WTC11 (cell line): Measurements from ENCODE around the gene SERBP1. TPM values are rescaled to one million over a fixed set of nuclear protein-coding genes. Genes with fewer than 3 reads are reported as not detected.

Experiments
- ATAC-seq: fragments of 200-7000 bp; cut with Tn5 transposase; 2 replicates; pipeline ENCODE4 v1.10.0; 2021; ENCODE audit warnings: mild to moderate bottlenecking, moderate library complexity
- CTCF ChIA-PET: fragments of 300-600 bp; sonication (Branson Sonifier 250); formaldehyde crosslinking; loops from one replicate; lab custom pipeline; 2021; ENCODE audit warnings: antibody characterized with exemption; lab: Charles Lee
- POLR2A ChIA-PET: fragments of 350-600 bp; sonication (Branson Sonifier 250); formaldehyde crosslinking; loops from one replicate; lab custom pipeline; 2021; ENCODE audit warnings: antibody characterized with exemption; lab: Charles Lee
- DNase-seq: peaks from one replicate; pipeline ENCODE4 v3.0.0; 2021; ENCODE audit warnings: low spot score
- H3K27ac Mint-ChIP-seq: 2 replicates; pipeline ENCODE4 v1.8.0; 2021; ENCODE audit warnings: mixed read lengths
- H3K27me3 Mint-ChIP-seq: 2 replicates; pipeline ENCODE4 v1.8.0; 2021; ENCODE audit warnings: low read depth, mild to moderate bottlenecking, moderate library complexity, mixed read lengths
- H3K36me3 Mint-ChIP-seq: 2 replicates; pipeline ENCODE4 v1.8.0; 2021; ENCODE audit warnings: mixed read lengths
- H3K4me1 Mint-ChIP-seq: 2 replicates; pipeline ENCODE4 v1.8.0; 2022; ENCODE audit warnings: mixed read lengths
- H3K4me3 Mint-ChIP-seq: 2 replicates; pipeline ENCODE4 v1.8.0; 2021; ENCODE audit warnings: mild to moderate bottlenecking, moderate library complexity, mixed read lengths
- H3K9me3 Mint-ChIP-seq: 2 replicates; pipeline ENCODE4 v1.8.0; 2021; ENCODE audit warnings: mixed read lengths
- EMX1 ChIP-seq: fragments of 250-450 bp; sonication (Bioruptor Pico); IDR thresholded peaks from 2 replicates; pipeline ENCODE4 v1.8.0; 2021; ENCODE audit warnings: mild to moderate bottlenecking
- ESRRA ChIP-seq: sonication (generic); formaldehyde crosslinking; IDR thresholded peaks from 2 replicates; pipeline ENCODE4 v1.8.1; 2022; ENCODE audit warnings: mild to moderate bottlenecking, missing genetic modification reagents, borderline replicate concordance
- FOXJ3 ChIP-seq: sonication (generic); formaldehyde crosslinking; IDR thresholded peaks from 2 replicates; pipeline ENCODE4 v1.9.0; 2021; ENCODE audit warnings: missing genetic modification reagents, mild to moderate bottlenecking, borderline replicate concordance
- NR2C2 ChIP-seq: sonication (generic); formaldehyde crosslinking; IDR thresholded peaks from 2 replicates; pipeline ENCODE4 v1.8.0; 2022; ENCODE audit warnings: mild to moderate bottlenecking, missing genetic modification reagents
- RELA ChIP-seq: sonication (generic); formaldehyde crosslinking; IDR thresholded peaks from 2 replicates; pipeline ENCODE4 v1.8.1; 2022; ENCODE audit warnings: missing genetic modification reagents, mild to moderate bottlenecking, borderline replicate concordance
- SMAD4 ChIP-seq: sonication (generic); formaldehyde crosslinking; IDR thresholded peaks from 2 replicates; pipeline ENCODE4 v1.8.0; 2022; ENCODE audit warnings: mild to moderate bottlenecking, missing genetic modification reagents
- SOX15 ChIP-seq: fragments of 250-450 bp; sonication (Bioruptor Pico); IDR thresholded peaks from 2 replicates; pipeline ENCODE4 v1.9.0; 2021; ENCODE audit warnings: mild to moderate bottlenecking
- ZNF263 ChIP-seq: sonication (generic); formaldehyde crosslinking; IDR thresholded peaks from 2 replicates; pipeline ENCODE4 v1.8.1; 2022; ENCODE audit warnings: low read depth, mild to moderate bottlenecking, moderate library complexity, missing genetic modification reagents
- total RNA-seq: library from RNA; stranded (reverse); gene quantifications from 3 replicates; pipeline ENCODE4 v1.2.3, GENCODE V29; 2021
- TF ChIP-seq, protein P1 (sequence below): sonication (generic); formaldehyde crosslinking; IDR thresholded peaks from 2 replicates; pipeline ENCODE4 v1.8.1; 2022; ENCODE audit warnings: mild to moderate bottlenecking, moderate library complexity, missing genetic modification reagents
- TF ChIP-seq, protein P2 (sequence below): sonication (generic); formaldehyde crosslinking; IDR thresholded peaks from 2 replicates; pipeline ENCODE4 v1.8.1; 2022; ENCODE audit warnings: missing genetic modification reagents, borderline replicate concordance
- TF ChIP-seq, protein P3 (sequence below): fragments of 250-450 bp; sonication (Bioruptor Pico); IDR thresholded peaks from 2 replicates; pipeline ENCODE4 v1.9.0; 2021; ENCODE audit warnings: moderate library complexity, mild to moderate bottlenecking, inconsistent platforms, borderline replicate concordance
- TF ChIP-seq, protein P4 (sequence below): sonication (generic); formaldehyde crosslinking; IDR thresholded peaks from 2 replicates; pipeline ENCODE4 v1.8.0; 2023; ENCODE audit warnings: missing genetic modification reagents, mild to moderate bottlenecking, borderline replicate concordance
- TF ChIP-seq, protein P5 (sequence below): fragments of 200-600 bp; IDR thresholded peaks from 2 replicates; pipeline ENCODE4 v1.8.0; 2022; ENCODE audit warnings: antibody characterized with exemption

SERBP1 gene
- total RNA-seq, 1 experiment from 2014 or later = 543 TPM

DNA sequence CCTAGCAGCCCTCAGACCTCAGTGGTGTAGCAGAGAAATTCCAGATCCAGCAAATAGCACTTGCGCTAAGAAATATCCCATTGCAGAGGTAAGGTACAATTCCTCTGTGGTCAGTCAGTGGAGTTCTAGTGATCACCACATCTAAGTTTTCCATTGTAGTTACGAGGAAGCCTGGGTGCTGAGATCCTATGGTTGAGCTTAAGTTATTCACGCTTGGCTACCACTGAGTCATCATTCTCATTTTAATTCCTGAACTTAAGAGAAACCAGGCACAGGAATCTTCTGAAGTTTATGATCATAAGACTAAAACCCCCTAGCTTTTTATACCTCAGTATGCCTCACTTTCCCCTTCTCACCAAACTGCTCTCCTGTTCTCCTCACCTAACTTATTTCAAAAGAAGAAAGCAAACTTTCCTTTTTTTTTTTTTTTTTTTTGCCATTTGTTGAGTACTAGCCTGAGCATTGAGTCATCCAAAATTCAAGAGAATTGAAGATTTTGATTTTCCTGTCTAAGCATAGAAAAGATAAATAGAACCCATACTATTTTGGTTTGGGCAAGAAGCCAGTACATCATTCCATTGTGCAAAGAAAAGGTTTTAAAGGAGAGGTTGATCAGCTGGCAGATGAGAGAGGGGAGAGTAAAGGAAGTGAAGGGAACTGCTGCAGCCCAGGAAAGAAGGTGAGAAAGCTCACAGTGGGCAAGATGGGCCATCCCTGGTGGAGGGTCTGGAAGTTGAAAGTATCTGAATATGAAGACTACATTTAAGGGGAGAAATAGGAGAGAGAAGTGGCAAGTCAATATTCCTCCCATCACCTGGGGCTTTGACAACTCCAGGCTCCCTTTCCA lies 39.9 kb downstream of the SERBP1 start (continued):
- TF ChIP-seq, protein P1, sequence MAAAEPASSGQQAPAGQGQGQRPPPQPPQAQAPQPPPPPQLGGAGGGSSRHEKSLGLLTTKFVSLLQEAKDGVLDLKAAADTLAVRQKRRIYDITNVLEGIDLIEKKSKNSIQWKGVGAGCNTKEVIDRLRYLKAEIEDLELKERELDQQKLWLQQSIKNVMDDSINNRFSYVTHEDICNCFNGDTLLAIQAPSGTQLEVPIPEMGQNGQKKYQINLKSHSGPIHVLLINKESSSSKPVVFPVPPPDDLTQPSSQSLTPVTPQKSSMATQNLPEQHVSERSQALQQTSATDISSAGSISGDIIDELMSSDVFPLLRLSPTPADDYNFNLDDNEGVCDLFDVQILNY = no peak

DNA sequence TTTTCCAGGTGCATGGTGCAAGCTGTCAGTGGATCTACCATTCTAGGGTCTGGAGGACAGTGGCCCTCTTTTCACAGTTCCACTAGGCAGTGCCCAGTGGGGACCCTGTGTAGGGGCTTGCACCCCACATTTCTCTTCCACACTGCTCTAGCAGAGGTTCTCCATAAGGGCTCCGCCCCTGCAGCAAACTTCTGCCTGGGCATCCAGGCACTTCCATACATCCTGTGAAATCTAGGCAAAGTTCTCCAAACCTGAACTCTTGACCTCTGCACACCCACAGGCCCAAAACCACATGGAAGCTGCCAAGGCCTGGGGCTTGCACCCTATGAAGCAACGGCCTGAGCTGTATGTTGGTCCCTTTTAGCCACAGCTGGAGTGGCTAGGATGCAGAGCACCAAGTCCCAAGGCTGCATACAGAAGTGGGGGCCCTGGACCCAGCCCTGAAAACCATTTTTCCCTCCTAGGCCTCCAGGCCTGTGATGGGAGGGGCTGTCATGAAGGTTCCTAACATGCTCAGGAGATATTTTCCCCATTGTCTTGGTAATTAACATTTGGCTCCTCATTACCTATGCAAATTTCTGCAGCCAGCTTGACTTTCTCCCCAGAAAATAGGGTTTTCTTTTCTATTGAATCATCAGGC lies 46.1 kb downstream of the SERBP1 start:
- peaks cover 54% of the 10 kb centered on the region for H3K9me3 Mint-ChIP-seq
- H3K4me1 Mint-ChIP-seq = peaks cover 2% of the 10 kb centered on the region
- ATAC-seq = no peak
- peaks cover 60% of the 10 kb centered on the region for H3K36me3 Mint-ChIP-seq
- DNase-seq = no peak
- TF ChIP-seq, protein P2, sequence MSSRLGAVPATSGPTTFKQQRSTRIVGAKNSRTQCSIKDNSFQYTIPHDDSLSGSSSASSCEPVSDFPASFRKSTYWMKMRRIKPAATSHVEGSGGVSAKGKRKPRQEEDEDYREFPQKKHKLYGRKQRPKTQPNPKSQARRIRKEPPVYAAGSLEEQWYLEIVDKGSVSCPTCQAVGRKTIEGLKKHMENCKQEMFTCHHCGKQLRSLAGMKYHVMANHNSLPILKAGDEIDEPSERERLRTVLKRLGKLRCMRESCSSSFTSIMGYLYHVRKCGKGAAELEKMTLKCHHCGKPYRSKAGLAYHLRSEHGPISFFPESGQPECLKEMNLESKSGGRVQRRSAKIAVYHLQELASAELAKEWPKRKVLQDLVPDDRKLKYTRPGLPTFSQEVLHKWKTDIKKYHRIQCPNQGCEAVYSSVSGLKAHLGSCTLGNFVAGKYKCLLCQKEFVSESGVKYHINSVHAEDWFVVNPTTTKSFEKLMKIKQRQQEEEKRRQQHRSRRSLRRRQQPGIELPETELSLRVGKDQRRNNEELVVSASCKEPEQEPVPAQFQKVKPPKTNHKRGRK (CRISPR knock-in tag) = no peak
- TF ChIP-seq, protein P3, sequence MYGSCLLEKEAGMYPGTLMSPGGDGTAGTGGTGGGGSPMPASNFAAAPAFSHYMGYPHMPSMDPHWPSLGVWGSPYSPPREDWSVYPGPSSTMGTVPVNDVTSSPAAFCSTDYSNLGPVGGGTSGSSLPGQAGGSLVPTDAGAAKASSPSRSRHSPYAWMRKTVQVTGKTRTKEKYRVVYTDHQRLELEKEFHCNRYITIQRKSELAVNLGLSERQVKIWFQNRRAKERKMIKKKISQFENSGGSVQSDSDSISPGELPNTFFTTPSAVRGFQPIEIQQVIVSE (CRISPR knock-in tag) = no peak
- TF ChIP-seq SOX15 (CRISPR knock-in tag) (no peak), NR2C2 (no peak), SMAD4 (CRISPR knock-in tag) (no peak), ESRRA (no peak), ZNF263 (CRISPR knock-in tag) (no peak)
- CTCF ChIA-PET = no interaction called here
- no peak overlapping the region for H3K27ac Mint-ChIP-seq
- H3K27me3 Mint-ChIP-seq = peaks cover 2% of the 10 kb centered on the region; the same call in 1 of the 2 replicates
- no peak overlapping the region for H3K4me3 Mint-ChIP-seq
- POLR2A ChIA-PET = no interaction called here

DNA sequence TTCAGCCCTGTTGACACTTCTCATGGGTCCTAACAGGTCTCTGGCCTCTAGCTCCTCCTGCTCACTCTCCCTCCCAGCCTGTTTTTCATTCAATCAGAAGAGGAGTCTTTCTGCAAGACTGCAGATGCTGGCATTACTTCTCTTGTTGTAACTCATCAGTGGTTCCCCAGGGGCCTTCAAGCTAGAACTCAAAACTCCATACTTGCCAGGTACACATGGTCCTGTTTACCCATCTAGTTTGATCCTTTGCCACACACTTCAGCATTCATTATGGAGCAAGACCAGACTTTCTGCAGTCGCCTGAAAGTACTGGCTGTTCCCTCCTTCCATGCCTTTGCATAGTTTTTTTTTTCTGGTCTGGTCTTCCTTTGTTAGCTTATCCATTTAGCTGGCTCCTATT lies 47.9 kb downstream of the SERBP1 start:
- ATAC-seq (no peak), DNase-seq (no peak)
- ChIA-PET CTCF (interaction anchor here (1.7 kb wide), 1 partner anchor 118 kb away, joined by 6 read pairs; no protein-coding TSS in a partner anchor), POLR2A (no interaction called here)
- Mint-ChIP-seq H3K27me3 (peaks cover 2% of the 10 kb centered on the region; the same call in 1 of the 2 replicates), H3K4me3 (no peak overlapping the region), H3K27ac (no peak overlapping the region), H3K36me3 (peaks cover 56% of the 10 kb centered on the region)
- TF ChIP-seq RELA = no peak
- TF ChIP-seq, protein P4, sequence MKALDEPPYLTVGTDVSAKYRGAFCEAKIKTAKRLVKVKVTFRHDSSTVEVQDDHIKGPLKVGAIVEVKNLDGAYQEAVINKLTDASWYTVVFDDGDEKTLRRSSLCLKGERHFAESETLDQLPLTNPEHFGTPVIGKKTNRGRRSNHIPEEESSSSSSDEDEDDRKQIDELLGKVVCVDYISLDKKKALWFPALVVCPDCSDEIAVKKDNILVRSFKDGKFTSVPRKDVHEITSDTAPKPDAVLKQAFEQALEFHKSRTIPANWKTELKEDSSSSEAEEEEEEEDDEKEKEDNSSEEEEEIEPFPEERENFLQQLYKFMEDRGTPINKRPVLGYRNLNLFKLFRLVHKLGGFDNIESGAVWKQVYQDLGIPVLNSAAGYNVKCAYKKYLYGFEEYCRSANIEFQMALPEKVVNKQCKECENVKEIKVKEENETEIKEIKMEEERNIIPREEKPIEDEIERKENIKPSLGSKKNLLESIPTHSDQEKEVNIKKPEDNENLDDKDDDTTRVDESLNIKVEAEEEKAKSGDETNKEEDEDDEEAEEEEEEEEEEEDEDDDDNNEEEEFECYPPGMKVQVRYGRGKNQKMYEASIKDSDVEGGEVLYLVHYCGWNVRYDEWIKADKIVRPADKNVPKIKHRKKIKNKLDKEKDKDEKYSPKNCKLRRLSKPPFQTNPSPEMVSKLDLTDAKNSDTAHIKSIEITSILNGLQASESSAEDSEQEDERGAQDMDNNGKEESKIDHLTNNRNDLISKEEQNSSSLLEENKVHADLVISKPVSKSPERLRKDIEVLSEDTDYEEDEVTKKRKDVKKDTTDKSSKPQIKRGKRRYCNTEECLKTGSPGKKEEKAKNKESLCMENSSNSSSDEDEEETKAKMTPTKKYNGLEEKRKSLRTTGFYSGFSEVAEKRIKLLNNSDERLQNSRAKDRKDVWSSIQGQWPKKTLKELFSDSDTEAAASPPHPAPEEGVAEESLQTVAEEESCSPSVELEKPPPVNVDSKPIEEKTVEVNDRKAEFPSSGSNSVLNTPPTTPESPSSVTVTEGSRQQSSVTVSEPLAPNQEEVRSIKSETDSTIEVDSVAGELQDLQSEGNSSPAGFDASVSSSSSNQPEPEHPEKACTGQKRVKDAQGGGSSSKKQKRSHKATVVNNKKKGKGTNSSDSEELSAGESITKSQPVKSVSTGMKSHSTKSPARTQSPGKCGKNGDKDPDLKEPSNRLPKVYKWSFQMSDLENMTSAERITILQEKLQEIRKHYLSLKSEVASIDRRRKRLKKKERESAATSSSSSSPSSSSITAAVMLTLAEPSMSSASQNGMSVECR (CRISPR knock-in tag) = no peak
- TF ChIP-seq, protein P5, sequence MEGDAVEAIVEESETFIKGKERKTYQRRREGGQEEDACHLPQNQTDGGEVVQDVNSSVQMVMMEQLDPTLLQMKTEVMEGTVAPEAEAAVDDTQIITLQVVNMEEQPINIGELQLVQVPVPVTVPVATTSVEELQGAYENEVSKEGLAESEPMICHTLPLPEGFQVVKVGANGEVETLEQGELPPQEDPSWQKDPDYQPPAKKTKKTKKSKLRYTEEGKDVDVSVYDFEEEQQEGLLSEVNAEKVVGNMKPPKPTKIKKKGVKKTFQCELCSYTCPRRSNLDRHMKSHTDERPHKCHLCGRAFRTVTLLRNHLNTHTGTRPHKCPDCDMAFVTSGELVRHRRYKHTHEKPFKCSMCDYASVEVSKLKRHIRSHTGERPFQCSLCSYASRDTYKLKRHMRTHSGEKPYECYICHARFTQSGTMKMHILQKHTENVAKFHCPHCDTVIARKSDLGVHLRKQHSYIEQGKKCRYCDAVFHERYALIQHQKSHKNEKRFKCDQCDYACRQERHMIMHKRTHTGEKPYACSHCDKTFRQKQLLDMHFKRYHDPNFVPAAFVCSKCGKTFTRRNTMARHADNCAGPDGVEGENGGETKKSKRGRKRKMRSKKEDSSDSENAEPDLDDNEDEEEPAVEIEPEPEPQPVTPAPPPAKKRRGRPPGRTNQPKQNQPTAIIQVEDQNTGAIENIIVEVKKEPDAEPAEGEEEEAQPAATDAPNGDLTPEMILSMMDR = no peak
- no peak for TF ChIP-seq FOXJ3 (CRISPR knock-in tag)
- TF ChIP-seq EMX1 (CRISPR knock-in tag) = no peak
- TF ChIP-seq, all 79 proteins: peak for 0
- Mint-ChIP-seq H3K9me3 (peaks cover 54% of the 10 kb centered on the region), H3K4me1 (peaks cover 8% of the 10 kb centered on the region)
